Activated effector memory CD4-positive, alpha-beta T cell treated with anti-CD3 and anti-CD28 coated beads, Interleukin-2, amount 50 U/mL, for 16 hours (primary cell): ENCODE results near the gene PLXNB2.

ENCODE experiments used
- DNase-seq: peaks from one replicate; pipeline ENCODE4 v3.0.0-alpha.2; 2020

Gene PLXNB2

GRCh38 chr22:50296658-50297490 lies 10.6 kb downstream of the PLXNB2 start:
- DNase-seq, result no peak

GRCh38 chr22:50294319-50294656 lies 13.2 kb downstream of the PLXNB2 start:
- no peak for DNase-seq

GRCh38 chr22:50293441-50294318 lies 13.8 kb downstream of the PLXNB2 start:
- no peak for DNase-seq

GRCh38 chr22:50292643-50293440 lies 14.6 kb downstream of the PLXNB2 start:
- no peak for DNase-seq

GRCh38 chr22:50289942-50290630 lies 17.4 kb downstream of the PLXNB2 start:
- no peak for DNase-seq

DNA sequence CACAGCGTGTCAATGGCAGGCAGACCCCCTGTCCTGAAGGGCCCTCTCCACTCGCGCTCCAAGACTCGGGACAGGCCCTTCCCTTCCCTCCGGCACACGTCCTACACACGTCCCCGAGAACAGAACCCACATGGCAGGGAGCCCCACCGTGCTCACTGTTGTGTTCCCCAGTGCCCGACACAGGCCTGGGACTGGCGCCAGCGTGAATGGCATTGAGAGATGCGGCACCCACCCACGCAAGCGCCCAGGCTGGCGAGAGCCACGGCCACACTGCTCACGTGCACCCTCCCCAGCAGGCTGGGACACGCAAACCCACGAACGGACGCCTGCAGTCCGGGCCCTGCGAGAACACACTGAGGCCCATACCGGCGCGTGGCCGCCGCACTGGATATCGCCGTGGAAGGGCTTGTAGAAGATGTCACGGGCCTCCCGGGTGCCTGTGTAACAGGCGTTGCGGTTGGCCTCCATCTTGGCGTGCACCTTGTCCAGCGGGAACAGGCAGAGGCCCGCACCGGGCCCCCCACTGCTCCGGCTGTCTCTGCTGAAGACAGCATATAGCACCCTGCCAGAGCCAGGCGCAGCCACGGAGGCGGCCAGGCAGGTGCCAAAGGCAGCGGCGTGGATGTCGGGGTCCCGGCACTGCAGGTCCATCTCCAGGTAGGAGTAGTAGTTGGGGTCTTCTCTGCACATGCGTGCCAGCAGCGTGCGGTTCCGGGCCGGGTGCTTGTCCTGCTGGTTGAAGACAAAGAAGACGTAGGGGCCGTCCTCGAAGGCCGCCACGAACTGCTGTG lies 18.1 kb downstream of the PLXNB2 start:
- no peak for DNase-seq

GRCh38 chr22:50287731-50288130 lies 19.7 kb downstream of the PLXNB2 start:
- no peak for DNase-seq

DNA sequence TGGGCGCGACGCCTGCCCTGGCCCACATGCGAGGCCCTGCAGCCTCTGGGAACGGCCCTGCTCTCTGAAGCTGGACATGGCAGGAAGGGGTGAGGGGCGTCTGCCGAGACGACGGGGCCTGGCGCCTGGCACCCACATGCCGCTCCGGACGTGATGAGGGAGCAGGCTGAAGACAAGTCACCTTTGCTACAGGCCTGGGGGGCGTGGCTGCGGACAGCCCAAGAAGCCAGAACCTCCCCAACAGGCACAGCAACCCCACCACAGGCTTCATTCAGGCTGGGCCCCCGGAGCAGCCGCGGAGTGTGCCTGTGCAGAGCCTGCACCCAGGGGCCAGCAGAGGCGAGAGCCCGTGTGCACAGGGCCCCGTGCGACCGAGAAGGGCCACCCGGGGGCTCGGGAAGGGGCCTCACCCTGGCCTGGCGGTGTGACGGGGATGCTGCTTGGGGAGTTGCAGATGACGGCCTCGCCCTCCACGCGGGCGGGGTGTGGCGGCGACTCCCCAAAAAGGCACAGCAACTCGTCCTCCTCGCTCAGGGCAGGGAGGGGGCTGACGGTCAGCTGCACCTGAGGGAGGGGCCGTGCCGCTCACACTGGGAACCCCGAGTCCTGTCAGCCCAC lies 20.6 kb downstream of the PLXNB2 start:
- no peak for DNase-seq

DNA sequence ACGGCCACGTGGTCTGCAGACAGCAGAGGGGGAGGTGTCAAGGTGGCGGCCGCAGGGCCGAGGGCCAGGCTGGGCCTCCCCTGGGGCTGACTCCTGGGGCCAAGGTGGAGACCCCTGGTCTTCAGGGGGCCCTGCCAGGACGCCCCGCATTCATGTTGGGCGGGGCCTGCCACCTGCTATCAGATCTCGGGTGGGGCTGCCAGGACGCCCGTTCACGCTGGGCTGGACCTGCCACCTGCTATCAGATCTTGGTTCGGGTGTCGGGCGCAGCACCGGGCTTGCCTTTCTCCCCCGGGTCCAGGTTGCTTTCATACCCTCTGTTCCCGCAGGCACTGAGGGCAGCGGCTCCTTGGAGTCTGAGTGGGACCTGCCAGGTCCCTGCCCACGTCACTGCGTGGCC lies 21.2 kb downstream of the PLXNB2 start:
- no peak for DNase-seq

- DNase-seq, result no peak
Observed at GRCh38 chr22:50285568-50286229, 21.7 kb downstream of the PLXNB2 start.

- DNase-seq, result no peak
Observed at GRCh38 chr22:50284479-50284878, 23.0 kb downstream of the PLXNB2 start.

GRCh38 chr22:50283821-50284220 lies 23.6 kb downstream of the PLXNB2 start:
- no peak for DNase-seq

- no peak for DNase-seq
Observed at GRCh38 chr22:50282361-50283155, 24.9 kb downstream of the PLXNB2 start.

- DNase-seq, result no peak
Observed at GRCh38 chr22:50281957-50282356, 25.5 kb downstream of the PLXNB2 start.

GRCh38 chr22:50281384-50281760 lies 26.1 kb downstream of the PLXNB2 start:
- DNase-seq, result no peak

- no peak for DNase-seq
Observed at GRCh38 chr22:50280708-50281383, 26.6 kb downstream of the PLXNB2 start.

DNA sequence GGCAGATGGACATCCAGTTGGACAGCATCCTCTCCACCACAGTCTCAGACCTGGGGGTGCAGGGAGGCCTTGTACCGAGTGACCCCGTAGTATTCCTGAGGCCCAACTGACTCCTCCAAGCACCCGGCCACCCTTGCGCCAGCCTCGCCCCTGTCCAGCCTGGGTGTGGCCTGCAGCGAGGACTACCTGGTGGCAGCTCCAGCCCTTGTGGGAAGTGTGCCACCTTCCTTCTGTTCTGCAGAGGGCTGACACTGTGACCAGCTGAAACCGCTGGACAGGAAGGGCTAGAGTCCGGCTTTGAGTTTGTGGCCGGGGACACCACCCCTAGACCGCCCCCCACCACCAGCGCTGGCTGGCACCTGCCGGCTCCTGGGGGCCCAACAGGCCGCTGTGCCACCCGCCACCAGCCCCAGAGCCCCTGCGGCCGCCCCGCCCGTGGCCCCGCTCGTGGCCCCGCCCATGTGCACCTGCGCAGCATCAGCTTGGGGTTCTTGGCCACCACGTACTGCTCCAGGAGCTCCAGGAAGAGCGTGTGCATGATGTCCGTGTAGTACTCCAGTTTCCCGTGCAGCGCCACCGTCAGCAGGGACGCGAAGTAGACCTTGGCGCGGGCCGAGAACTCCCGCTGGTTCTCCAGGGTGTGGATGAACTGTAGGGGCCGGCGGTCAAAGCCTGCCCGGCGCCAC lies 27.3 kb downstream of the PLXNB2 start:
- no peak for DNase-seq

DNA sequence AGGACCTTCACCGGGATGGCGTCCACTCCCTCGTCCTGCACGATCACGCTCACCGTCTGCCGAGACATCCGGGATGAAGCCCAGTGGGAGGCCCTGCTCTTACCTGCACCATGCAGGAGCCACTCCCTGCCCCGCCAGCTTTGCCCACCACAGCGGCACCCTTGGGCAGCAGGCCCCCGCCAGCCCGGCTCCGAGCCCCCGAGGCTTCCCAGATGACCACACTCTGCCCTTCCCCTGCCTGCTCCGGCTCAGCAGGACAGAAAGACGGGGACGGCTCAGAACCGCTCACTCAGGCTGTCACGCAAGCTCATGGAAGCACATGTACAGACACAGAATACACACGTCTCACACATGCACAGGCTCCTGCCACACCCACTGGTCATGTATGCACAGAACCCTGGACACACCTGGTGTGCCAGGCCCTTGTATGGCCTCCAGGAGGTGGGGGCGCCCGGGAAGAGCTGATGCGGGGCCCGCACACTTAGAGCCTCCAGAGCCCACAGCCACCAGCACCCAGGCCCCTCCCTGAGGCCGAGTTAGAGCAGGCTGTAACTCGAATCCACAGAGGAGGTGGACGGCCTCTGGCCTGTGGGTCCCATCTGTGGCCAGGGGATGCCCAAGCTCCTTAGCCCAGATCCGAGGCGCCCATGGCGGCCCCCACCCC lies 28.4 kb downstream of the PLXNB2 start:
- DNase-seq, result no peak
